ENCODE measurements around the gene ZMYND8.
"Not testable (repeated sequence)": the region's sequence is repeated elsewhere in the genome, so short reads cannot be mapped to it uniquely, and the experiment has no call there.

The ZMYND8 gene

GRCh38 chr20:47208534-47209174, 147.8 kb downstream of the ZMYND8 start:
- H3K4me2 ChIP-seq (ENCODE audit: low read depth, low read length), result no peak overlapping the region
- H3K36me3 ChIP-seq (replicated peaks; ENCODE audit: insufficient read depth, low read length), result peaks cover 22% of the 10 kb centered on the region
- H3K27ac ChIP-seq (ENCODE audit: low read length), result no peak overlapping the region
- H3K27me3 ChIP-seq (replicated peaks; ENCODE audit: insufficient read depth, low read length), result no peaks in the 10 kb centered on the region
- no peak overlapping the region for H2AFZ ChIP-seq (ENCODE audit: low read length)
- no peak for TF ChIP-seq EZH2 (optimal IDR thresholded peaks at IDR 0.05; ENCODE audit: low read depth, low read length)
- TF ChIP-seq CTCF (IDR thresholded peaks at IDR 0.05; ENCODE audit: low read length), result no peak
- TF ChIP-seq EZH2phosphoT487 (IDR thresholded peaks at IDR 0.05; ENCODE audit: low read length), result no peak
- no peaks in the 10 kb centered on the region for H3K9me2 ChIP-seq (replicated peaks; ENCODE audit: insufficient read depth, low read length)
- no peaks in the 10 kb centered on the region for H3F3A ChIP-seq (ENCODE audit: insufficient read depth, low read length)
- no peak overlapping the region for H3K4me3 ChIP-seq (ENCODE audit: low read length)
- H3K79me2 ChIP-seq (ENCODE audit: low read length), result peaks cover 15% of the 10 kb centered on the region; the same call in 1 of the 2 replicates
- no peaks in the 10 kb centered on the region for H3K4me1 ChIP-seq (ENCODE audit: low read length)
- no peaks in the 10 kb centered on the region for H3K9me3 ChIP-seq (replicated peaks; ENCODE audit: insufficient read depth, low read length)
- DNase-seq, result no peak
- no peaks in the 10 kb centered on the region for H4K20me1 ChIP-seq (ENCODE audit: insufficient read depth, low read length)
- H3K9ac ChIP-seq (ENCODE audit: low read length), result no peak overlapping the region

GRCh38 chr20:47206962-47207641, 149.4 kb downstream of the ZMYND8 start:
- DNase-seq, result no peak
- Histone ChIP-seq H3K36me3 (replicated peaks; ENCODE audit: insufficient read depth, low read length) (peaks cover 10% of the 10 kb centered on the region), H3K79me2 (ENCODE audit: low read length) (peaks cover 7% of the 10 kb centered on the region; the same call in 1 of the 2 replicates), H3K9me3 (replicated peaks; ENCODE audit: insufficient read depth, low read length) (no peaks in the 10 kb centered on the region), H3K9ac (ENCODE audit: low read length) (no peak overlapping the region), H3K4me1 (ENCODE audit: low read length) (no peaks in the 10 kb centered on the region), H3K27ac (ENCODE audit: low read length) (no peak overlapping the region), H2AFZ (ENCODE audit: low read length) (no peak overlapping the region), H3K4me3 (ENCODE audit: low read length) (no peak overlapping the region), H3K4me2 (ENCODE audit: low read depth, low read length) (no peak overlapping the region), H3K27me3 (replicated peaks; ENCODE audit: insufficient read depth, low read length) (no peaks in the 10 kb centered on the region), H4K20me1 (ENCODE audit: insufficient read depth, low read length) (no peaks in the 10 kb centered on the region), H3F3A (ENCODE audit: insufficient read depth, low read length) (no peaks in the 10 kb centered on the region), H3K9me2 (replicated peaks; ENCODE audit: insufficient read depth, low read length) (no peaks in the 10 kb centered on the region)
- TF ChIP-seq CTCF (IDR thresholded peaks at IDR 0.05; ENCODE audit: low read length), result no peak
- TF ChIP-seq EZH2 (optimal IDR thresholded peaks at IDR 0.05; ENCODE audit: low read depth, low read length), result no peak
- TF ChIP-seq EZH2phosphoT487 (IDR thresholded peaks at IDR 0.05; ENCODE audit: low read length), result no peak

GRCh38 chr20:47206552-47206951, 149.9 kb downstream of the ZMYND8 start:
- not testable (repeated sequence) for H2AFZ ChIP-seq (ENCODE audit: low read length)

More at GRCh38 chr20:47206552-47206951, 149.9 kb downstream of the ZMYND8 start:
- H3K36me3 ChIP-seq (replicated peaks; ENCODE audit: insufficient read depth, low read length); H3K4me3 ChIP-seq (ENCODE audit: low read length); H3K4me2 ChIP-seq (ENCODE audit: low read depth, low read length); H3K4me1 ChIP-seq (ENCODE audit: low read length); H3K9me2 ChIP-seq (replicated peaks; ENCODE audit: insufficient read depth, low read length); H4K20me1 ChIP-seq (ENCODE audit: insufficient read depth, low read length); H3F3A ChIP-seq (ENCODE audit: insufficient read depth, low read length); H3K9me3 ChIP-seq (replicated peaks; ENCODE audit: insufficient read depth, low read length); H3K27ac ChIP-seq (ENCODE audit: low read length); DNase-seq; H3K27me3 ChIP-seq (replicated peaks; ENCODE audit: insufficient read depth, low read length); H3K9ac ChIP-seq (ENCODE audit: low read length); H3K79me2 ChIP-seq (ENCODE audit: low read length): not testable (repeated sequence)
